GM08714 (cell line): ENCODE results near the gene AKNA.

Experiments used
- H3K4me3 ChIP-seq: fragments of 200-500 bp; sonication (Bioruptor generic); 2 replicates; pipeline ENCODE4 v1.5.1; 2014; ENCODE audit warnings: mild to moderate bottlenecking, low read length, inconsistent platforms
- ZNF274 ChIP-seq: IDR thresholded peaks from 2 replicates; pipeline ENCODE4 v1.6.1; 2012; ENCODE audit warnings: mild to moderate bottlenecking, low read depth, low read length

AKNA gene

DNA sequence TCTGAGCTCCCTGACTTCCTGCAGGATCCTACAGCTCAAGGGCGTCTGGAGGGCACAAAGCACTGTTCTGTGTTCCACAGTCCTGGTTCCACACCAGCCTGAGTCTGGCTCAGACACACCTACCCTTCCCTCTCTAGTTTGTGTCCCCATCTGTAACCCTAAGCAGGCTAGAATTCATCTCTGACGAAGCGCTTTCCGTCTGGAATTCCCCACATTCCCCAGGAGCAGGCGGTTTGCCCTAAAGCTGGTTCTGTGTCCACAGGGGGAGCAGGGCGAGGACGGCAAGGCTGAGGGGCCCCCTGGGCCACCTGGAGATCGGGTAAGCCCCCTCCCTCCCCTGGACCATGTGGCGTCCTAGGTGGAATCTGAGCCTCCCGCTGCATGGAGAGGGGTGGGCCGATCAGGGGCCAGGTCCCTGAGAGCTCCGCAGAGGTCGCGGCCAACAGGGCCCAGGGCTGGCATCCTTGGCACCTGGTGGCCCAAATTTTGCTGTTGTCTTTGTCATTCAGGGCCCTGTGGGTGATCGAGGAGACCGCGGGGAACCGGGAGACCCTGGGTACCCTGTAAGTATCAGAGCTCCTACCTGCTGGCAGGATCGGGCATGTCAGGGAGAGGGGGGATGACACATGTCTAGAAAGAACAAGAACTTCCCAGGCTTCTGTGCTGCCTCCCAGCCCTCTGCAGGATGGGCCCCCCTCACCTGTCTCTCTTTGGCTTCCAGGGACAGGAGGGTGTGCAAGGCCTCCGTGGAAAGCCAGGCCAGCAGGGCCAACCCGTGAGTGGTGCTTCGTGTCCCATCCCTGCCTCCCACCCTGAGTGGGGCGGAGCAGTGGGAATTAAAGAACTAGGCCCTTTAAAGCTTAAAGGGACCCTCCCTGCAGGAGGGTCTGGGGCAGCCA lies 99.3 kb downstream of the AKNA start:
- H3K4me3 ChIP-seq, result no peak overlapping the region
- TF ChIP-seq ZNF274, result no peak

DNA sequence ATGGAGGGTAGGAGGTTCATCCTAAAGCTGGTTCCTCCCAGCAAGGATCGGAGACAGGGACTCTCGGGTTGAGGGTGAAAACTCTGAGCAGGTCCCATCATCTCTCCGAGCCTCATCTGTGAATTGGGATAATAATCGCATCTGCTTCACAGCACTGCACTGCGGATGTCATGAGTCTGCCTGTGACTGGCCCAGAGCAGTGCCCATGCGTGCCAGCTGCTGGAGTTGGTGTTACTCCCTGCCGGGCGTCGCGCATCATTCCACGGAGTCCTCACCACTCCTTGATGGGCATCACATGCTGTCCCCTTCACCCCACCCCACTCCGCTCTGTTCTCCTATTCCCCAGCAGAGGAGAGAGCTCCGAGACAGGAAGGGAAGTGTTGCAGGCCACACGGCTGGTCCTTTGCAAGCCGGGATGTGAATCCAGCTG lies 100.0 kb downstream of the AKNA start:
- H3K4me3 ChIP-seq, result no peak overlapping the region
- no peak for TF ChIP-seq ZNF274

DNA sequence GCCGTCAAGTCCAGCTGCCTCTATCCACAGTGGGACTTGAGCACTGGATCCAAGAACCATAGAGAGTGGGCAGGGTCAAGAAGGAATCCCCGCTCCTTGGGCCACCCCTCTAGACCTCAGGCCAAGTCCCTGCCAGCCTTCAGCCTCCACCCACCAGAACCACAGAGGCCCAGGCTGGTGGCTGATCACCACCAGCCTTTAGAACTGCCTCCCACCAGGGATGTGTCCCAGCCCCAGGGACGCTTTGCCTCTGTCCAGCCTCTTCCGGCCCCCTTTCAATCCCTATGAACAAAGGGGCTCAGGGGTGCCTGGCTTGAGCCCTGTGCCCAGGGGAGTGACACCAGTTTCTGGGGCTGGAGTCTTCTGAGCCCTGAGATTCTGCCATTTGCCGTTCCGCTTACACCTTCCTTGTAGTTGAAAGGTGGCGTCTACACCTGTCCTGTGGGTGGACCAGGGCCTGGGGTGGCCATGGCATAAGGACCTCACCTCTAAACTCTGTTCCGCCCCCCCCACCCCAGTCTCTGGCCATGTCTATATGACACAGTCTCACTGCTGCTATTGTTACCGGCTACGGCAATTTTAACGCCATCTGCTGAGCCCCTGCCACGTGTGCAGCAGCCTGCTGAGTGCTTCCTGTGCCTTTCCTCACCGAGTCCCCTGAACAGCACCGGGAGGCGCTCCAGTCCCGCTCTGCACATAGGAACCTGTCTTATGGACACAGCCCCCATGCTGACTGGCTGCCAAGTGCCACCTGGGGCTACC lies 100.6 kb downstream of the AKNA start:
- TF ChIP-seq ZNF274, result no peak

DNA sequence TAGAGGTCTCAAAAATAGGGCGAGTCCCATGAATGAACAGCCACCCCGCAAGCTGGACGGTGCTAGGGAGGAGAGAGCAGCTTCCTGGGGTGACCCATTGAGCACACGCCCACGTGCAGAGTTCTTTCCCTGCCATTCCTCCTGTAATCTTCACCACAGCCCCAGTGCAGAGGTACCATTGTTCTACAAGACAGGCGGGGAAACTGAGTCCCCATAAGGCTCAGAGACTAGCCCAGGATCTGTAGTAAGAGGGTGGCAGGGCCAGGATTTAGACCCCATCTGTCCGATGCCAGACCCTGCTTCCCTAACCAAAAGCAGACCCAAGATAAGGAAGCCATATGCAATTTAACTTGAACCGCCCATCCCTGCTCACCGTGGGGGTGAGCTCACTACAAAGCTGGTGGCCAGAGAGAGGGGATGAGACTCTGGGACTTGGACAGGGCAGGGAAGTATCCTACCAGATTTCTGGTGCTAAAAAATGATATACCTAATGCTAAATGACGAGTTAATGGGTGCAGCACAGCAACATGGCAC lies 101.6 kb downstream of the AKNA start:
- no peak for TF ChIP-seq ZNF274
- no peak overlapping the region for H3K4me3 ChIP-seq

More for the DNA sequence above, 100.6 kb downstream of the AKNA start:
- no peak overlapping the region for H3K4me3 ChIP-seq

DNA sequence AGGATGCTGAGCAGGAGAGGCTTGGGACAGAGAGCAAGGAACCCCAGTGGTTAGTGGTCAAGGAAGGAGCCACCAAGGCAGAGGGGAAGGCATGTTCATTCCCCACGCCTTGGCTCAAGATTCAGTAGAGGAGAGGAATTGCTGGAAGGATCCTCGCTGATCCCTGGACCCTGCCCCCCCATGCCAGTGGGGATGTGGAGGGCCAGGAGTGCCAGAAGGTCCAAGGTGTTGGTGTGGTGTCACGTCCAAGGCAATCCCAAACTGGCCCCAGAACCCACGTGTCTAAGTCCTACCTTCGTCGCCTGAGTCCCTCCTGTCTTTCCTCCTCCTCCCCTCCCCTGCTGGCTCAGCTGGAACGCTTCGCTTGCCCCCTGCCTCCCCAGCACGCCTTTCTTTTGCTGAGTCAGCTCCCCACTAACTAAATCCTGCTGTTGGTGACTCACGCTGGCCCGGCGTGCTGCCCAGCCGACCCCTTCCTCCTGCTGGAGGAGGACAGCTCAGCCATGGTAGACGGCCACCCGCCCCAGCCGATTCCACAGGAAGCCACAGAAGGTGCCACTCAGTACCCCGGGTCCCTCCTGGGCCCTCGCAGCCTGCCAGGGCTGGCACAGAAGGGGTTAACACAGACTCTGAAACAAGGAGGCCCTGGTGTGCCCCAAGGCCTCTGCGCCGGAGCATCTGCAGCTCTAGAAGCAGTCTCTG lies 102.5 kb downstream of the AKNA start:
- H3K4me3 ChIP-seq, result no peak overlapping the region
- no peak for TF ChIP-seq ZNF274

DNA sequence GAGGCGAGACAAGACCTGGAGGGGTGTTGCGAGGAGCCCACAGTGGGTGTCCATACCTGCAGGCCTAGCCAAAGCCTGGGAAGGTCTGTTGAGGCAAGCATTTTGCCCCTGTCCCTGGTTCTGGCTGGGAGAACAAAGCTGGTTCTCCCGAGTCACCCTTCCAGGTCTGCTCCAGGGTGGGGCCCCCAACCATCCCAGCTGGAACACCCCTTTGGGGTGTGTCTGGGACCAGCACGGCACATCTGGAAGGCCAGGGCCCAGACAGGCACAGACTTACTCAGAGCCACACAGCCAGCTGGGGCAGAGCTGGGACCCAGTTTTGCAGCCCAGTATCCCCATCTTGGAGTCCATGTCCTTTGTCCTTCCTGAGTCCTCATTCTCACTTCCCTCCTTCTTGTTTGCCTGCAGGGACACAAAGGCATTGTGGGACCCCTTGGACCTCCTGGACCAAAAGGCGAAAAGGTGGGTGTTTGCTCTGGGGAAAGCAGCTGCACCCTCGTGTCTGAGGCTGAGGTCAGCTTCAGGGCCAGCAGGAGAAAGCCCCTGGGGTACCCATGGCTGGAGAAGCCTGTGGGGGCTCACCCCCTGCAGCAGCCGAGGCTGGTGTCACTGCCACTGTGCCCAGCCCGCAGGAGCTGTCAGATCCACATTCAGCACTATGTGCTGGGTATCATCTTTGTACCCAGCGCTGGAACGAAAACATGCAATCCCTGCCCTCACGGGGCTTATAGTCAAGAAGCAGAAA lies 103.3 kb downstream of the AKNA start:
- TF ChIP-seq ZNF274, result no peak

More for the DNA sequence above, 103.3 kb downstream of the AKNA start:
- H3K4me3 ChIP-seq, result no peak overlapping the region
